Skin epidermis (tissue), 12 donors: ENCODE measurements around the gene KANK4.
"Not testable (repeated sequence)": the region's sequence is repeated elsewhere in the genome, so short reads cannot be mapped to it uniquely, and the experiment has no call there.

Source experiments
- H3K27ac ChIP-seq, 21 experiments: fragments of 200-600 bp; sonication (generic) in 11 of 21; one replicate each; pipeline ENCODE4 v1.5.0; 2020; ENCODE audit warnings: mild to moderate bottlenecking in 3 of 21, inconsistent platforms in 2 of 21, moderate library complexity in 2 of 21
- H3K4me3 ChIP-seq, 7 experiments: fragments of 200-600 bp; sonication (generic) in 2 of 7; one replicate each; pipeline ENCODE4 v1.5.0; 2020; ENCODE audit warnings: inconsistent platforms in 2 of 7, mild to moderate bottlenecking in 2 of 7, moderate library complexity in 1 of 7

Gene KANK4

GRCh38 chr1:62221171-62221570 is 98.1 kb downstream of the KANK4 start:
- Histone ChIP-seq H3K27ac (no peak overlapping the region), H3K4me3 (no peak overlapping the region)

DNA sequence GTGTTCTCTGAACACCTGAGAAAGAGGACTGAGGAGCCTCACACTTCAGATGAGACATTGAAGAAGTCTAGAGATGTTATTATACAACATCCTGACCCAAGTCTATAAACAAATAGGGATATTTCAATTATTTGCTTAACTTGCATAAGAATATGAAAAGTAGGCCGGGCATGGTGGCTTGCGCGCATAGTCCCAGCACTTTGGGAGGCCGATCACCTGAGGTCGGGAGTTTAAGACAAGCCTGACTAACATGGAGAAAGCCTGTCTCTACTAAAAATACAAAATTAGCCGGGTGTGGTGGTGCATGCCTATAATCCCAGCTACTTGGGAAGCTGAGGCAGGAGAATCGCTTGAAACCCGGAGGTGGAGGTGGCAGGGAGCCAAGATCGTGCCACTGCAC is 98.8 kb downstream of the KANK4 start:
- H3K27ac ChIP-seq, H3K4me3 ChIP-seq: not testable (repeated sequence)

GRCh38 chr1:62218604-62219003 is 100.6 kb downstream of the KANK4 start:
- no peak overlapping the region for H3K4me3 ChIP-seq
- no peak overlapping the region for H3K27ac ChIP-seq

GRCh38 chr1:62213075-62213914 is 105.9 kb downstream of the KANK4 start:
- H3K27ac ChIP-seq: no peak overlapping the region

DNA sequence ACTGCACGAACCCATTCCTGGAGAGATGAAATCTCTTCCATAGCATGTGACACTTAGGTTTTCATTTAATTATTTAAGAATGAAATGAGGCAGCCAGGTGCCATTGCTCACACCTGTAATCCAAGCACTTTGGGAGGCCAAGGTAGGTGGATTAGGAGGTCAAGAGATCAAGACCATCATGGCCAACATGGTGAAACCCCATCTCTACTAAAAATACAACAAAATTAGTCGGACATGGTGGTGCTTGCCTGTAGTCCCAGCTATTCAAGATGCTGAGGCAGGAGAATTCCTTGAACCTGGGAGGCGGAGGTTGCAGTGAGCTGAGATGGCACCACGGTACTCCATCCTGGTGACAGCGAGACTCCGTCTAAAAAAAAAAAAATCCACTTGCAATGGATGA is 106.8 kb downstream of the KANK4 start:
- H3K27ac ChIP-seq: no peak overlapping the region
- H3K4me3 ChIP-seq: no peak overlapping the region

More at GRCh38 chr1:62213075-62213914, 105.9 kb downstream of the KANK4 start:
- no peak overlapping the region for H3K4me3 ChIP-seq

- no peak overlapping the region for H3K27ac ChIP-seq
- H3K4me3 ChIP-seq: no peak overlapping the region
Observed at GRCh38 chr1:62210960-62211359, 108.3 kb downstream of the KANK4 start.

- Histone ChIP-seq H3K27ac (no peak overlapping the region), H3K4me3 (no peak overlapping the region)
Observed at GRCh38 chr1:62209931-62210595, 109.2 kb downstream of the KANK4 start.

DNA sequence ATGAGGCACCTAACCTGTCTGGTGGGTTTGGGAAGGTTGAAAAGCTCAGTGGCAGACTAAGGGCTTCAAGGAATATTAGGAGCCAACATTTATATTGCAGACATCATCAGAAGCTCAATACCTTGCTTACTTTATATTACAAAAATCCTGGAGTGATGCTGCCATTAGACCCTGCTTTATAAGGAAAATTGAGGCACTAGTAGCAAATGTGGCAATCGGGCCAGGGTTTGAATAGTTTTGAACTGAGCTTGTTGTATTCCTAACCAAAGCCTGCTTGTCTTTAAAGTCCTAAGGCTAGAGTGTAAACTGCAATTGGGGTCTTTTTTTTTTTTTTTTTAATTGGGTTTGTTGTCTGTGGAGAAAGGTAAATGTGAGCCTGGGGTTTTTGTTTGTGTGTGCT is 110.3 kb downstream of the KANK4 start:
- H3K27ac ChIP-seq: no peak overlapping the region
- H3K4me3 ChIP-seq: no peak overlapping the region

DNA sequence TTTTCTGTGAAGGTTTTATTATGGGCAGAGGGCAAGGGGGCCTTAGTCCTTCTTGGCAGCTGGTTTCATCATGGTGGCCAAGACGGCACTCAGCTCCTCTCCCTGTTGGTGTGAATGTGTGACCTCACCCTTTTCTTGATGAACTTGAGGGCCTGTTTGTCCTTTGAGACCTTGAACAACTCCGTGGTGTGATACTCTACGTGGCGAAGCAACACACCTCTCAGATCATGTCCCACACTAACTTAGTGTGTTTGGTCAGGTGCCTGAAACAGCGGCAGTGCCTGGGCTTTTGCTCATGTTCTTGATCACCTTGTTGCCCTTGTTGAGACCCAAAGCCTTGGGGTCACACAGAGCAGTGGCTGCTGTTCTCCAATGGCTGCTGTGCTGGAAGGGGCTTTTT is 111.1 kb downstream of the KANK4 start:
- H3K4me3 ChIP-seq: no peak overlapping the region
- no peak overlapping the region for H3K27ac ChIP-seq

DNA sequence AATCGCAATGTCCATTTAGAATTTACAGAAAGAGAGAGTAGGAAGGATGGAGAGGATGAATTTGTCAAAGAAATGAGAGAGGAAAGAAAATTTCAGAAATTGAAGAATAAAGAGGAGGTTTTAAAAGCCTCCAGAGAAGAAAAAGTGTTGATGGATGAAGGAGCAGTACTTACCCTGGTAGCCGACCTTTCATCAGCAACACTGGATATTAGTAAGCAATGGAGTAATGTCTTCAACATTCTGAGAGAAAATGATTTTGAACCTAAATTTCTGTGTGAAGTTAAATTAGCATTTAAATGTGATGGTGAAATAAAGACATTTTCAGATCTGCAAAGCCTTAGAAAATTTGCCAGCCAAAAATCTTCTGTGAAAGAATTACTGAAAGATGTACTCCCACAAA is 112.0 kb downstream of the KANK4 start:
- no peak overlapping the region for H3K27ac ChIP-seq
- H3K4me3 ChIP-seq: no peak overlapping the region

GRCh38 chr1:62198781-62199125 is 120.5 kb downstream of the KANK4 start:
- Histone ChIP-seq H3K27ac (no peak overlapping the region), H3K4me3 (no peak overlapping the region)

DNA sequence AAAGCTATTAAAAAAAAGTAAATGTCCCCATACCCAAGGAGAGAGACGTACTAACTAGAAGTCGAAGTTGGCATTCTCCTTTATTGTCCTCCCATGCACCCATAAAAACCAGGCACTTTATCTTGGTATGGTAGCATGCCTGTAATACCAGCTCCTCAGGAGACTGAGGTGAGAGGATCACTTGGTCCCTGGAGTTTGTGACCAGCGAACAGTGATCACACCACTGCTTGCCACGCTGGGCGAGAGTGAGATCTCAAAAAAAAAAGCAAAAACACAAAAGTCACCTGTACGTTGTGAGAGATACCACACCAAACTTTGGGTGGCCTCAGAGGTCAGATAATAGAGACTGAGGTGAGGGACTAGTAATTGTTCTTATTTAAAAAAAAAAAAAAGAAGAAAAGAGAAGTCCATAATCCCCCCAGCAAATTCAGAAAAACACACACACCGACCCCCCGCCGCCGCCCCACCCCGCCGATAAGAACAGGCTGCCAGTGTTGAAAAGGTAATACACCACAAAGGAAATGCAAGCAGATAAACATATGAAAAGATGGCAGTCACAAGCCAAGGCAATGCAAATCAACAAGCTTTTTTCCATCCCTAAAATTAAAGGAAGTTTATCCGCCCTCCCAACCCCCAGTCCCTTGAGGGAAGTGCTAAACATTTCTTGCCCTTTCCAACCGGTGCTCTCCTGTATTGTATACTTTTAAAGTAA is 121.0 kb downstream of the KANK4 start:
- H3K27ac ChIP-seq: no peak overlapping the region
- H3K4me3 ChIP-seq: no peak overlapping the region

- Histone ChIP-seq H3K27ac (no peak overlapping the region), H3K4me3 (no peak overlapping the region)
Observed at GRCh38 chr1:62196086-62196690, 123.0 kb downstream of the KANK4 start.

- Histone ChIP-seq H3K27ac (no peak within 1 kb of the TSS), H3K4me3 (peak within 1 kb of the TSS in 3 of 7 experiments; percentile 6 to 13 (median 9))
Observed at GRCh38 chr1:62194651-62195544, 124.3 kb downstream of the KANK4 start, which contains the start of gene L1TD1. Gene L1TD1 (plus strand): TSS chr1:62194849. CDS start chr1:62206629, 11,780 bp downstream.

DNA sequence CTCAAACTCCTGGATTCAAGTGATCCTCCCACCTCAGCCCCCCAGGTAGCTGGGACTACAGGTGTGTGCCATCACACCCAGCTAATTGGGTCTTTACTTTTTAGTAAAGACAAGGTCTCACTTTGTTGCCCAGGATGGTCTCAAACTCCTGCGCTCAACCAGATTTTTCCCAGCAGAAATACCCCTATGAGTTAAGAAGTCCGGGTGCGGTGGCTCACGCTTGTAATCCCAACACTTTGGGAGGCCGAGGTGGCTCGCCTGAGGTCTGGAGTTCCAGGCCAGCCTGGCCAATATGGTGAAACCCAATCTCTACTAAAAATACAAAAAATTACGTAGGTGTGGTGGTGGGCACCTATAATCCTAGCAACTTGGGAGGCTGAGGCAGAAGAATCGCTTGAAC is 131.1 kb downstream of the KANK4 start:
- no peak overlapping the region for H3K4me3 ChIP-seq

GRCh38 chr1:62187548-62187947 is 131.7 kb downstream of the KANK4 start:
- Histone ChIP-seq H3K4me3 (no peak overlapping the region), H3K27ac (no peak overlapping the region)

More for the DNA sequence above, 131.1 kb downstream of the KANK4 start:
- H3K27ac ChIP-seq: no peak overlapping the region
